H9 (cell line): ENCODE data around the gene SBK3. TPM values are rescaled to one million over a fixed set of nuclear protein-coding genes. Genes with fewer than 3 reads are reported as not detected.
A peak's percentile ranks its signal among the peaks of the same experiment; 100 is the strongest.
"Not testable (repeated sequence)": the region's sequence is repeated elsewhere in the genome, so short reads cannot be mapped to it uniquely, and the experiment has no call there.

Source experiments
- DNase-seq: peaks from one replicate; pipeline ENCODE4 v3.0.0-alpha.2; 2017
- H2AFZ ChIP-seq: one replicate; pipeline ENCODE4 v1.6.1; 2013; ENCODE audit warnings: mild to moderate bottlenecking, low read length, control low read depth, moderate library complexity
- H2AK5ac ChIP-seq: 2 replicates; pipeline ENCODE4 v1.6.1; 2013; ENCODE audit warnings: low read length, control low read depth, mixed read lengths; ENCODE audit not compliant: insufficient read length
- H2BK120ac ChIP-seq: one replicate; pipeline ENCODE4 v1.6.1; 2013; ENCODE audit warnings: low read depth, mild to moderate bottlenecking, low read length, control low read depth, inconsistent platforms; ENCODE audit not compliant: poor library complexity, severe bottlenecking
- H2BK12ac ChIP-seq: 2 replicates; pipeline ENCODE4 v1.6.1; 2013; ENCODE audit warnings: low read length, control low read depth, mixed read lengths, low read depth; ENCODE audit not compliant: insufficient read length
- H2BK15ac ChIP-seq: 2 replicates; pipeline ENCODE4 v1.6.1; 2013; ENCODE audit warnings: low read depth, low read length, control low read depth
- H2BK20ac ChIP-seq: one replicate; pipeline ENCODE4 v1.6.1; 2013; ENCODE audit warnings: low read depth, mild to moderate bottlenecking, low read length, control low read depth, inconsistent platforms; ENCODE audit not compliant: poor library complexity, severe bottlenecking
- H2BK5ac ChIP-seq: 2 replicates; pipeline ENCODE4 v1.6.1; 2013; ENCODE audit warnings: low read length, control low read depth, mixed read lengths; ENCODE audit not compliant: insufficient read length
- H3K14ac ChIP-seq: 2 replicates; pipeline ENCODE4 v1.6.1; 2013; ENCODE audit warnings: low read length, control low read depth; ENCODE audit not compliant: insufficient read depth
- H3K18ac ChIP-seq: 2 replicates; pipeline ENCODE4 v1.6.1; 2013; ENCODE audit warnings: low read depth, mild to moderate bottlenecking, mixed read lengths, low read length, control low read depth; ENCODE audit not compliant: insufficient read length
- H3K23ac ChIP-seq: 2 replicates; pipeline ENCODE4 v1.6.1; 2013; ENCODE audit warnings: low read length, control low read depth, mixed read lengths, low read depth; ENCODE audit not compliant: insufficient read length
- H3K23me2 ChIP-seq: 2 replicates; pipeline ENCODE4 v1.6.1; 2013; ENCODE audit warnings: low read depth, mild to moderate bottlenecking, mixed read lengths, low read length, control low read depth; ENCODE audit not compliant: insufficient read length, poor library complexity, severe bottlenecking
- H3K27ac ChIP-seq: 2 replicates; pipeline ENCODE4 v1.5.1; 2013; ENCODE audit warnings: low read length, control low read depth, mixed read lengths, low read depth; ENCODE audit not compliant: insufficient read length
- H3K27me3 ChIP-seq: 2 replicates; pipeline ENCODE4 v1.6.1; 2013; ENCODE audit warnings: low read length, control low read depth, inconsistent platforms; ENCODE audit not compliant: insufficient read depth
- H3K4ac ChIP-seq: 2 replicates; pipeline ENCODE4 v1.6.1; 2013; ENCODE audit warnings: low read depth, mild to moderate bottlenecking, control low read depth, inconsistent platforms, low read length, moderate library complexity
- H3K4me1 ChIP-seq: 2 replicates; pipeline ENCODE4 v1.6.1; 2013; ENCODE audit warnings: low read length, control low read depth, inconsistent platforms; ENCODE audit not compliant: insufficient read depth
- H3K4me2 ChIP-seq: 2 replicates; pipeline ENCODE4 v1.6.1; 2013; ENCODE audit warnings: low read length, control low read depth, mixed read lengths; ENCODE audit not compliant: insufficient read length, insufficient read depth
- H3K56ac ChIP-seq: 2 replicates; pipeline ENCODE4 v1.6.1; 2013; ENCODE audit warnings: low read depth, mild to moderate bottlenecking, mixed read lengths, low read length, control low read depth; ENCODE audit not compliant: insufficient read length
- H3K79me1 ChIP-seq: 2 replicates; pipeline ENCODE4 v1.6.1; 2013; ENCODE audit warnings: low read depth, mild to moderate bottlenecking, moderate library complexity, low read length, control low read depth, inconsistent platforms; ENCODE audit not compliant: insufficient read depth, poor library complexity, severe bottlenecking
- H3K79me2 ChIP-seq: 2 replicates; pipeline ENCODE4 v1.6.1; 2013; ENCODE audit warnings: low read length, control low read depth, inconsistent platforms; ENCODE audit not compliant: insufficient read depth
- H3K9ac ChIP-seq: 2 replicates; pipeline ENCODE4 v1.6.1; 2013; ENCODE audit warnings: low read length, control low read depth, mixed read lengths; ENCODE audit not compliant: insufficient read length; ENCODE audit errors: extremely low read depth
- H3K9me3 ChIP-seq: one replicate; pipeline ENCODE4 v1.6.1; 2013; ENCODE audit warnings: low read depth, low read length, inconsistent platforms; ENCODE audit not compliant: control insufficient read depth
- H3T11ph ChIP-seq: one replicate; pipeline ENCODE4 v1.6.1; 2013; ENCODE audit warnings: mild to moderate bottlenecking, low read length, control low read depth, inconsistent platforms
- H4K20me1 ChIP-seq: one replicate; pipeline ENCODE4 v1.6.1; 2013; ENCODE audit not compliant: control insufficient read depth, insufficient read length, insufficient read depth
- H4K5ac ChIP-seq: 2 replicates; pipeline ENCODE4 v1.6.1; 2013; ENCODE audit warnings: low read depth, mild to moderate bottlenecking, mixed read lengths, low read length, control low read depth; ENCODE audit not compliant: insufficient read length
- H4K8ac ChIP-seq: replicated peaks from 2 replicates; pipeline ENCODE4 v1.6.1; 2013; ENCODE audit warnings: low read length, control low read depth, mixed read lengths, low read depth; ENCODE audit not compliant: insufficient read length
- H4K91ac ChIP-seq: 2 replicates; pipeline ENCODE4 v1.6.1; 2013; ENCODE audit warnings: low read depth, mild to moderate bottlenecking, moderate library complexity, mixed read lengths, low read length, control low read depth; ENCODE audit not compliant: insufficient read length
- H3K27ac Mint-ChIP-seq, 3 experiments: 2 replicates in 2 of 3; 3 replicates in 1 of 3; pipeline ENCODE4 v1.8.0; 2020 to 2021; ENCODE audit warnings: mixed read lengths in 3 of 3, mild to moderate bottlenecking in 1 of 3, moderate library complexity in 1 of 3
- H3K27me3 Mint-ChIP-seq: 2 replicates; pipeline ENCODE4 v1.8.0; 2021; ENCODE audit warnings: low read depth, mild to moderate bottlenecking, moderate library complexity, mixed read lengths
- H3K36me3 Mint-ChIP-seq, 3 experiments: 2 replicates in 2 of 3; 3 replicates in 1 of 3; pipeline ENCODE4 v1.8.0; 2020 to 2021; ENCODE audit warnings: low read depth in 3 of 3, mixed read lengths in 3 of 3; ENCODE audit not compliant: insufficient read depth in 1 of 3
- H3K4me1 Mint-ChIP-seq, 2 experiments: 2 replicates each; pipeline ENCODE4 v1.8.0; 2020; ENCODE audit warnings: mixed read lengths in 2 of 2
- H3K4me3 Mint-ChIP-seq, 2 experiments: 2 replicates in 1 of 2; 3 replicates in 1 of 2; pipeline ENCODE4 v1.8.0; 2020 to 2021; ENCODE audit warnings: mild to moderate bottlenecking in 2 of 2, mixed read lengths in 2 of 2, moderate library complexity in 1 of 2
- H3K9me3 Mint-ChIP-seq, 2 experiments: 2 replicates in 1 of 2; 3 replicates in 1 of 2; pipeline ENCODE4 v1.8.0; 2020; ENCODE audit warnings: mild to moderate bottlenecking in 2 of 2, mixed read lengths in 2 of 2, moderate library complexity in 1 of 2
- WGBS: extraction: QIAGEN DNeasy Blood & Tissue Kit; methylation state at CpG from one replicate; pipeline ENCODE4 v1.1.7; 2013; ENCODE audit warnings: missing lambda C conversion rate, low lambda C conversion rate, mixed read lengths; ENCODE audit not compliant: insufficient read length; ENCODE audit errors: extremely low coverage; 5-methylcytosine and 5-hydroxymethylcytosine counted together
- total RNA-seq: library from RNA; stranded (reverse); gene quantifications from 2 replicates; pipeline ENCODE4 v1.2.1, GENCODE V29; 2021
- TF ChIP-seq, protein P1 (sequence below): fragments of 200-600 bp; sonication (generic); conservative IDR thresholded peaks from 3 replicates; pipeline ENCODE4 v1.8.0; 2021; ENCODE audit warnings: antibody characterized with exemption, mild to moderate bottlenecking

SBK3 gene
- total RNA-seq, 1 experiment from 2014 or later, result 0.70 TPM

DNA sequence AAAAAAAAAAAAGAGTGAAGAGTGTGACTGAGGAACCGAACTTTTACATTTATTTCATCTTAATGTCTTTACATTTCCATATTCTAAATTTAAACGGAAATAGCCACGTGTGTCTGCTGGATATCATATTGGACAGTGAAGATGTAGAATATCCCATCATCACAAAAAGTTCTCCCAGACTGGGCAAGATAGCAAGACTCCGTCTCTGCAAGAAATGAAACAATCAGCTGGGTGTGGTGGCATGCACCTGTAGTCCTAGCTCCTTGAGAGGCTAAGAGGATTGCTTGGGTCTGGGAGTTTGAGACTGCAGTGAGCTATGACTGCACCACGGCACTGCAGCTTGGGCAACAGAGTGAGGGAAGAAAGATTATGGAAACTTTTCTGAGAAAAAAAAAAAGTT is 31.4 kb upstream of the SBK3 start:
- no peaks in the 10 kb centered on the region for H3K27me3 Mint-ChIP-seq
- no peak overlapping the region for H2BK12ac ChIP-seq
- H3K9ac ChIP-seq, result no peak overlapping the region
- peaks cover 3% of the 10 kb centered on the region for H3K79me1 ChIP-seq
- no peaks in the 10 kb centered on the region for H4K20me1 ChIP-seq
- no peak for DNase-seq
- no peak overlapping the region for H2BK15ac ChIP-seq
- no peaks in the 10 kb centered on the region for H3K23me2 ChIP-seq
- H3K4ac ChIP-seq, result no peak overlapping the region
- no peak overlapping the region for H2AFZ ChIP-seq
- H4K8ac ChIP-seq, result no peak overlapping the region
- H3K9me3 Mint-ChIP-seq, result no peaks in the 10 kb centered on the region
- peak overlapping the region; percentile 4 to 55; a peak in 3 of 5 replicates for H3K4me3 Mint-ChIP-seq
- H3K27me3 ChIP-seq, result no peaks in the 10 kb centered on the region
- H3K79me2 ChIP-seq, result peaks cover 1% of the 10 kb centered on the region; the same call in 1 of the 2 replicates
- H3K9me3 ChIP-seq, result no peaks in the 10 kb centered on the region
- H3K27ac ChIP-seq, result no peak overlapping the region
- H2AK5ac ChIP-seq, result no peak overlapping the region
- H3K4me1 Mint-ChIP-seq, result peaks cover 9 to 11% of the 10 kb centered on the region in 2 experiments
- no peak overlapping the region for H2BK20ac ChIP-seq
- H3K14ac ChIP-seq, result no peak overlapping the region
- no CpG with 5 or more reads among the region's 5 CpGs for whole genome bisulfite sequencing
- no peak overlapping the region for H3K23ac ChIP-seq
- no peak overlapping the region for H4K5ac ChIP-seq
- TF ChIP-seq, protein P1, sequence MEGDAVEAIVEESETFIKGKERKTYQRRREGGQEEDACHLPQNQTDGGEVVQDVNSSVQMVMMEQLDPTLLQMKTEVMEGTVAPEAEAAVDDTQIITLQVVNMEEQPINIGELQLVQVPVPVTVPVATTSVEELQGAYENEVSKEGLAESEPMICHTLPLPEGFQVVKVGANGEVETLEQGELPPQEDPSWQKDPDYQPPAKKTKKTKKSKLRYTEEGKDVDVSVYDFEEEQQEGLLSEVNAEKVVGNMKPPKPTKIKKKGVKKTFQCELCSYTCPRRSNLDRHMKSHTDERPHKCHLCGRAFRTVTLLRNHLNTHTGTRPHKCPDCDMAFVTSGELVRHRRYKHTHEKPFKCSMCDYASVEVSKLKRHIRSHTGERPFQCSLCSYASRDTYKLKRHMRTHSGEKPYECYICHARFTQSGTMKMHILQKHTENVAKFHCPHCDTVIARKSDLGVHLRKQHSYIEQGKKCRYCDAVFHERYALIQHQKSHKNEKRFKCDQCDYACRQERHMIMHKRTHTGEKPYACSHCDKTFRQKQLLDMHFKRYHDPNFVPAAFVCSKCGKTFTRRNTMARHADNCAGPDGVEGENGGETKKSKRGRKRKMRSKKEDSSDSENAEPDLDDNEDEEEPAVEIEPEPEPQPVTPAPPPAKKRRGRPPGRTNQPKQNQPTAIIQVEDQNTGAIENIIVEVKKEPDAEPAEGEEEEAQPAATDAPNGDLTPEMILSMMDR, result no peak
- H3K27ac Mint-ChIP-seq, result no peak overlapping the region
- no peak overlapping the region for H3K56ac ChIP-seq
- no peak overlapping the region for H2BK120ac ChIP-seq
- peaks cover 9 to 25% (median 19%) of the 10 kb centered on the region in 3 experiments for H3K36me3 Mint-ChIP-seq
- no peak overlapping the region for H2BK5ac ChIP-seq
- no peak overlapping the region for H3K4me2 ChIP-seq
- no peak overlapping the region for H3K18ac ChIP-seq
- H3T11ph ChIP-seq, result no peak overlapping the region
- no peaks in the 10 kb centered on the region for H3K4me1 ChIP-seq
- H4K91ac ChIP-seq, result no peak overlapping the region

DNA sequence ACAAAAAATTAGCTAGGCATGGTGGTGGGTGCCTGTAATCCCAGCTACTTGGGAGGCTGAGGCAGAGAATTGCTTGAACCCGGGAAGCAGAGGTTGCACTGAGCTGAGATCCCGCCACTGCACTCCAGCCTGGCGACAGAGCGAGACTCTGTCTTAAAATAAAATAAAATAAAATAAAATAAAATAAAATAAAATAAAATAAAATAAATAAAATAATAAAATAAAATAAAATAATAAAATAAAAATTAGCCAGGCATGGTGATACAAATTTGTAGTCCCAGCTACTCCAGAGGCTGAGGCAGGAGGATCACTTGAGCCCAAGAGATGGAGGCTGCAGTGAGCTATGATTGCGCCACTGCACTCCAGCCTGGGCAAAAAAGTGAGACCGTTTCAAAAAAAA is 28.6 kb upstream of the SBK3 start:
- not testable (repeated sequence) for H4K91ac ChIP-seq, H2BK120ac ChIP-seq, H3K79me2 ChIP-seq, H3T11ph ChIP-seq, H3K18ac ChIP-seq, H3K4me3 Mint-ChIP-seq, H2BK20ac ChIP-seq, H3K79me1 ChIP-seq, H3K56ac ChIP-seq, H3K4me1 ChIP-seq, H3K27me3 Mint-ChIP-seq, H3K14ac ChIP-seq, H4K8ac ChIP-seq, H3K27me3 ChIP-seq, DNase-seq, H3K9me3 ChIP-seq, H3K4me2 ChIP-seq, H2BK15ac ChIP-seq, H3K9ac ChIP-seq, H3K23me2 ChIP-seq, H3K27ac ChIP-seq, H2AK5ac ChIP-seq, H3K4ac ChIP-seq, H4K5ac ChIP-seq, H4K20me1 ChIP-seq, H2BK5ac ChIP-seq, H2BK12ac ChIP-seq, H3K4me1 Mint-ChIP-seq, H3K23ac ChIP-seq, H3K9me3 Mint-ChIP-seq, H2AFZ ChIP-seq
- 0 out of 7 replicates have a peak overlapping the region, but pooled peaks of 1 of the 3 experiments have one; percentile 13 for H3K27ac Mint-ChIP-seq
- WGBS, result no CpG with 5 or more reads among the region's 6 CpGs
- peaks cover 9 to 19% (median 19%) of the 10 kb centered on the region in 3 experiments for H3K36me3 Mint-ChIP-seq
